Measurements from ENCODE around the gene RBPMS2.
A peak's percentile ranks its signal among the peaks of the same experiment; 100 is the strongest.
"Not testable (repeated sequence)": the region's sequence is repeated elsewhere in the genome, so short reads cannot be mapped to it uniquely, and the experiment has no call there.

The RBPMS2 gene

GRCh38 chr15:64742921-64743320 lies 32.5 kb downstream of the RBPMS2 start:
- WGBS, 2 donors (ENCODE audit: extremely low coverage in 2 of 2, insufficient read length in 2 of 2, insufficient replicate concordance in 1 of 2), result no CpG with 5 or more reads among the region's 13 CpGs
- no peak overlapping the region for H2BK15ac ChIP-seq (ENCODE audit: low read length)
- no peak overlapping the region for H2BK12ac ChIP-seq (ENCODE audit: low read length)
- H3K4ac ChIP-seq (ENCODE audit: low read length), result no peak overlapping the region
- no peaks in the 10 kb centered on the region for H3K79me1 ChIP-seq (ENCODE audit: low read depth, low read length)
- no peak overlapping the region for H3K9ac ChIP-seq (ENCODE audit: low read depth, low read length, poor library complexity)
- H3K18ac ChIP-seq (ENCODE audit: low read length), result no peak overlapping the region
- H2AK5ac ChIP-seq (ENCODE audit: low read depth, low read length), result no peak overlapping the region
- H3K27ac ChIP-seq (replicated peaks; ENCODE audit: low read length), result no peak overlapping the region
- H3K4me2 ChIP-seq (ENCODE audit: insufficient read depth, low read length, poor library complexity, severe bottlenecking), result no peak overlapping the region
- peaks cover 4 to 9% of the 10 kb centered on the region in 2 donors for H3K4me1 ChIP-seq (ENCODE audit: control insufficient read depth in 2 of 2, insufficient read depth in 1 of 2, low read depth in 1 of 2, low read length in 2 of 2)
- no peaks in the 10 kb centered on the region for H3K9me3 ChIP-seq (replicated peaks in 1 of 2; ENCODE audit: control insufficient read depth in 2 of 2, insufficient read depth in 1 of 2, low read depth in 1 of 2, low read length in 2 of 2)
- H3K4me3 ChIP-seq (ENCODE audit: low read length in 2 of 2), result no peak overlapping the region
- H2BK5ac ChIP-seq (ENCODE audit: low read length), result peak overlapping the region; percentile 57
- H4K8ac ChIP-seq (ENCODE audit: low read depth, low read length), result no peak overlapping the region
- H3K14ac ChIP-seq (ENCODE audit: low read length), result peak overlapping the region; percentile 32
- no peak overlapping the region for H2BK120ac ChIP-seq (ENCODE audit: low read depth, low read length)
- no peak overlapping the region for H2AFZ ChIP-seq (ENCODE audit: low read length)
- no peak overlapping the region for H4K91ac ChIP-seq (ENCODE audit: low read depth, low read length, poor library complexity)
- no peak for DNase-seq (ENCODE audit: low spot score)
- peaks cover 4 to 65% of the 10 kb centered on the region in 2 donors for H3K36me3 ChIP-seq (replicated peaks in 1 of 2; ENCODE audit: control insufficient read depth in 2 of 2, insufficient read depth in 2 of 2, low read length in 2 of 2)
- no peak overlapping the region for H3K23ac ChIP-seq (ENCODE audit: low read depth, low read length, poor library complexity)
- no peaks in the 10 kb centered on the region for H3K27me3 ChIP-seq (ENCODE audit: control insufficient read depth in 3 of 3, insufficient read depth in 3 of 3, low read depth in 1 of 3, low read length in 3 of 3)

GRCh38 chr15:64742385-64742784 lies 33.0 kb downstream of the RBPMS2 start:
- Histone ChIP-seq H3K9me3 (replicated peaks in 1 of 2; ENCODE audit: control insufficient read depth in 2 of 2, insufficient read depth in 1 of 2, low read depth in 1 of 2, low read length in 2 of 2) (no peaks in the 10 kb centered on the region), H3K23ac (ENCODE audit: low read depth, low read length, poor library complexity) (no peak overlapping the region), H3K4me1 (ENCODE audit: control insufficient read depth in 2 of 2, insufficient read depth in 1 of 2, low read depth in 1 of 2, low read length in 2 of 2) (peaks cover 4 to 13% of the 10 kb centered on the region in 2 donors), H2AFZ (ENCODE audit: low read length) (no peak overlapping the region), H2BK120ac (ENCODE audit: low read depth, low read length) (no peak overlapping the region), H3K36me3 (replicated peaks in 1 of 2; ENCODE audit: control insufficient read depth in 2 of 2, insufficient read depth in 2 of 2, low read length in 2 of 2) (peaks cover 4 to 59% of the 10 kb centered on the region in 2 donors), H3K27ac (replicated peaks; ENCODE audit: low read length) (no peak overlapping the region), H2BK5ac (ENCODE audit: low read length) (peak overlapping the region; percentile 57), H3K4me2 (ENCODE audit: insufficient read depth, low read length, poor library complexity, severe bottlenecking) (no peak overlapping the region), H3K4me3 (ENCODE audit: low read length in 2 of 2) (no peak overlapping the region), H2BK12ac (ENCODE audit: low read length) (no peak overlapping the region), H2AK5ac (ENCODE audit: low read depth, low read length) (no peak overlapping the region), H3K14ac (ENCODE audit: low read length) (no peak overlapping the region), H2BK15ac (ENCODE audit: low read length) (no peak overlapping the region), H3K9ac (ENCODE audit: low read depth, low read length, poor library complexity) (no peak overlapping the region), H3K79me1 (ENCODE audit: low read depth, low read length) (no peaks in the 10 kb centered on the region), H3K4ac (ENCODE audit: low read length) (no peak overlapping the region), H4K8ac (ENCODE audit: low read depth, low read length) (no peak overlapping the region), H3K18ac (ENCODE audit: low read length) (no peak overlapping the region), H4K91ac (ENCODE audit: low read depth, low read length, poor library complexity) (no peak overlapping the region), H3K27me3 (ENCODE audit: control insufficient read depth in 3 of 3, insufficient read depth in 3 of 3, low read depth in 1 of 3, low read length in 3 of 3) (no peaks in the 10 kb centered on the region)
- WGBS, 2 donors (ENCODE audit: extremely low coverage in 2 of 2, insufficient read length in 2 of 2, insufficient replicate concordance in 1 of 2), result no CpG with 5 or more reads among the region's 8 CpGs
- DNase-seq (ENCODE audit: low spot score), result no peak

DNA sequence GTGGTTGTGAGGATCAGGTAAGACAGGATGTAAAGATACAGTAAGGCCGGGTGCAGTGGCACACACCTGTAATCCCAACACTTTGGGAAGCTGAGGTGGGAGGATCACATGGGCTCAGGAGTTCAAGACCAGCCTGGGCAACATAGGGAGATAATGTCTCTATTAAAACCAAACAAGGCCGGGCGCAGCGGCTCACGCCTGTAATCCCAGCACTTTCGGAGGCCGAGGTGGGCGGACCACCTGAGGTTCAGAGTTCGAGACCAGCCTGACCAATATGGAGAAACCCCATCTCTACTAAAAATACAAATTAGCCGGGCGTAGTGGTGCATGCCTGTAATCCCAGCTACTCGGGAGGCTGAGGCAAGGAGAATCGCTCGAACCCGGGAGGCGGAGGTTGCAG lies 33.7 kb downstream of the RBPMS2 start:
- H3K36me3 ChIP-seq (replicated peaks in 1 of 2; ENCODE audit: control insufficient read depth in 2 of 2, insufficient read depth in 2 of 2, low read length in 2 of 2), result peaks cover 4 to 52% of the 10 kb centered on the region in 2 donors
- WGBS, 2 donors (ENCODE audit: extremely low coverage in 2 of 2, insufficient read length in 2 of 2, insufficient replicate concordance in 1 of 2), result no CpG with 5 or more reads among the region's 16 CpGs

GRCh38 chr15:64740311-64741170 lies 34.8 kb downstream of the RBPMS2 start:
- Histone ChIP-seq H2BK12ac (ENCODE audit: low read length) (no peak overlapping the region), H3K27me3 (ENCODE audit: control insufficient read depth in 3 of 3, insufficient read depth in 3 of 3, low read depth in 1 of 3, low read length in 3 of 3) (no peaks in the 10 kb centered on the region), H3K4me2 (ENCODE audit: insufficient read depth, low read length, poor library complexity, severe bottlenecking) (no peak overlapping the region), H3K4me1 (ENCODE audit: control insufficient read depth in 2 of 2, insufficient read depth in 1 of 2, low read depth in 1 of 2, low read length in 2 of 2) (peaks cover 4 to 20% of the 10 kb centered on the region in 2 donors), H3K23ac (ENCODE audit: low read depth, low read length, poor library complexity) (peak overlapping the region; percentile 89), H2BK15ac (ENCODE audit: low read length) (peak overlapping the region; percentile 91), H2AFZ (ENCODE audit: low read length) (no peak overlapping the region), H3K4me3 (ENCODE audit: low read length in 2 of 2) (no peak overlapping the region), H3K27ac (replicated peaks; ENCODE audit: low read length) (no peak overlapping the region), H4K91ac (ENCODE audit: low read depth, low read length, poor library complexity) (no peak overlapping the region), H3K18ac (ENCODE audit: low read length) (peak overlapping the region; percentile 5), H2BK120ac (ENCODE audit: low read depth, low read length) (no peak overlapping the region), H2AK5ac (ENCODE audit: low read depth, low read length) (no peak overlapping the region), H3K14ac (ENCODE audit: low read length) (peak overlapping the region; percentile 31), H3K36me3 (replicated peaks in 1 of 2; ENCODE audit: control insufficient read depth in 2 of 2, insufficient read depth in 2 of 2, low read length in 2 of 2) (peaks cover 0 to 51% of the 10 kb centered on the region in 2 donors), H3K9ac (ENCODE audit: low read depth, low read length, poor library complexity) (no peak overlapping the region), H4K8ac (ENCODE audit: low read depth, low read length) (no peak overlapping the region), H3K9me3 (replicated peaks in 1 of 2; ENCODE audit: control insufficient read depth in 2 of 2, insufficient read depth in 1 of 2, low read depth in 1 of 2, low read length in 2 of 2) (no peaks in the 10 kb centered on the region), H3K4ac (ENCODE audit: low read length) (no peak overlapping the region), H3K79me1 (ENCODE audit: low read depth, low read length) (no peaks in the 10 kb centered on the region), H2BK5ac (ENCODE audit: low read length) (no peak overlapping the region)
- DNase-seq (ENCODE audit: low spot score), result no peak
- no CpG with 5 or more reads among the region's 31 CpGs for WGBS, 2 donors (ENCODE audit: extremely low coverage in 2 of 2, insufficient read length in 2 of 2, insufficient replicate concordance in 1 of 2)

More for the DNA sequence above, 33.7 kb downstream of the RBPMS2 start:
- not testable (repeated sequence) for H3K18ac ChIP-seq (ENCODE audit: low read length); H3K14ac ChIP-seq (ENCODE audit: low read length); H2BK12ac ChIP-seq (ENCODE audit: low read length); H2BK15ac ChIP-seq (ENCODE audit: low read length); H3K23ac ChIP-seq (ENCODE audit: low read depth, low read length, poor library complexity); DNase-seq (ENCODE audit: low spot score); H3K4ac ChIP-seq (ENCODE audit: low read length); H2BK5ac ChIP-seq (ENCODE audit: low read length); H2BK120ac ChIP-seq (ENCODE audit: low read depth, low read length); H3K4me3 ChIP-seq (ENCODE audit: low read length in 2 of 2); H3K9me3 ChIP-seq (replicated peaks in 1 of 2; ENCODE audit: control insufficient read depth in 2 of 2, insufficient read depth in 1 of 2, low read depth in 1 of 2, low read length in 2 of 2); H3K27me3 ChIP-seq (ENCODE audit: control insufficient read depth in 3 of 3, insufficient read depth in 3 of 3, low read depth in 1 of 3, low read length in 3 of 3); H3K27ac ChIP-seq (replicated peaks; ENCODE audit: low read length); H3K79me1 ChIP-seq (ENCODE audit: low read depth, low read length); H2AK5ac ChIP-seq (ENCODE audit: low read depth, low read length); H4K91ac ChIP-seq (ENCODE audit: low read depth, low read length, poor library complexity); H3K9ac ChIP-seq (ENCODE audit: low read depth, low read length, poor library complexity); H4K8ac ChIP-seq (ENCODE audit: low read depth, low read length); H2AFZ ChIP-seq (ENCODE audit: low read length); H3K4me2 ChIP-seq (ENCODE audit: insufficient read depth, low read length, poor library complexity, severe bottlenecking)
- H3K4me1 ChIP-seq (ENCODE audit: control insufficient read depth in 2 of 2, insufficient read depth in 1 of 2, low read depth in 1 of 2, low read length in 2 of 2), result peaks cover 4 to 13% of the 10 kb centered on the region in 2 donors

Measured in neuronal stem cell (in vitro differentiated cells).